Activated naive CD8-positive, alpha-beta T cell treated with anti-CD3 and anti-CD28 coated beads, Interleukin-2, amount 50 U/mL, for 24 hours (primary cell): Measurements from ENCODE around the gene PADI2.
"Not testable (repeated sequence)": the region's sequence is repeated elsewhere in the genome, so short reads cannot be mapped to it uniquely, and the experiment has no call there.

ENCODE experiments used
- ATAC-seq: fragments of 150-1000 bp; cut with Tn5 transposase; one replicate; pipeline ENCODE4 v1.10.0; 2021
- DNase-seq: peaks from one replicate; pipeline ENCODE4 v3.0.0; 2021
- H3K27ac Mint-ChIP-seq: one replicate; pipeline ENCODE4 v1.8.0; 2021; ENCODE audit warnings: mild to moderate bottlenecking, mixed read lengths
- H3K27me3 Mint-ChIP-seq: one replicate; pipeline ENCODE4 v1.8.0; 2021; ENCODE audit warnings: mixed read lengths
- H3K36me3 Mint-ChIP-seq: one replicate; pipeline ENCODE4 v1.8.0; 2021; ENCODE audit warnings: low read depth, mixed read lengths
- H3K4me1 Mint-ChIP-seq: one replicate; pipeline ENCODE4 v1.8.0; 2021; ENCODE audit warnings: mixed read lengths
- H3K4me3 Mint-ChIP-seq: one replicate; pipeline ENCODE4 v1.8.0; 2021; ENCODE audit warnings: mild to moderate bottlenecking, moderate library complexity, mixed read lengths
- H3K9me3 Mint-ChIP-seq: one replicate; pipeline ENCODE4 v1.8.0; 2021; ENCODE audit warnings: mixed read lengths

Gene PADI2

GRCh38 chr1:17068789-17069188, 50.5 kb downstream of the PADI2 start:
- no peak for DNase-seq
- Mint-ChIP-seq H3K9me3 (no peaks in the 10 kb centered on the region), H3K4me3 (no peak overlapping the region), H3K36me3 (no peaks in the 10 kb centered on the region), H3K4me1 (no peaks in the 10 kb centered on the region), H3K27ac (no peak overlapping the region), H3K27me3 (no peaks in the 10 kb centered on the region)
- no peak for ATAC-seq

- H3K9me3 Mint-ChIP-seq: no peaks in the 10 kb centered on the region
- H3K27ac Mint-ChIP-seq: no peak overlapping the region
- no peak for ATAC-seq
- no peak overlapping the region for H3K4me3 Mint-ChIP-seq
- DNase-seq: no peak
- peaks cover 2% of the 10 kb centered on the region for H3K4me1 Mint-ChIP-seq
- H3K27me3 Mint-ChIP-seq: no peaks in the 10 kb centered on the region
- no peaks in the 10 kb centered on the region for H3K36me3 Mint-ChIP-seq
These were observed 51.6 kb downstream of the PADI2 start for GRCh38 chr1:17067465-17068240.

- Mint-ChIP-seq H3K27ac (no peak overlapping the region), H3K9me3 (no peaks in the 10 kb centered on the region), H3K36me3 (no peaks in the 10 kb centered on the region), H3K4me1 (peaks cover 2% of the 10 kb centered on the region), H3K27me3 (no peaks in the 10 kb centered on the region), H3K4me3 (no peak overlapping the region)
- DNase-seq (no peak), ATAC-seq (no peak)
These were observed 52.2 kb downstream of the PADI2 start for GRCh38 chr1:17067069-17067426.

GRCh38 chr1:17066361-17067068, 52.7 kb downstream of the PADI2 start:
- no peak for DNase-seq
- no peaks in the 10 kb centered on the region for H3K9me3 Mint-ChIP-seq
- no peaks in the 10 kb centered on the region for H3K36me3 Mint-ChIP-seq
- peaks cover 4% of the 10 kb centered on the region for H3K27me3 Mint-ChIP-seq
- no peak overlapping the region for H3K4me3 Mint-ChIP-seq
- H3K4me1 Mint-ChIP-seq: peaks cover 2% of the 10 kb centered on the region
- no peak overlapping the region for H3K27ac Mint-ChIP-seq
- ATAC-seq: no peak

GRCh38 chr1:17065666-17066065, 53.6 kb downstream of the PADI2 start:
- no peak overlapping the region for H3K27ac Mint-ChIP-seq
- no peaks in the 10 kb centered on the region for H3K9me3 Mint-ChIP-seq
- DNase-seq: no peak
- H3K27me3 Mint-ChIP-seq: peaks cover 4% of the 10 kb centered on the region
- no peak overlapping the region for H3K4me3 Mint-ChIP-seq
- ATAC-seq: no peak
- H3K36me3 Mint-ChIP-seq: no peaks in the 10 kb centered on the region
- peaks cover 2% of the 10 kb centered on the region for H3K4me1 Mint-ChIP-seq

GRCh38 chr1:17062751-17063150, 56.5 kb downstream of the PADI2 start:
- not testable (repeated sequence) for H3K9me3 Mint-ChIP-seq, DNase-seq

GRCh38 chr1:17061892-17062291, 57.4 kb downstream of the PADI2 start:
- Mint-ChIP-seq H3K36me3 (no peaks in the 10 kb centered on the region), H3K27ac (no peak overlapping the region), H3K4me3 (no peak overlapping the region), H3K9me3 (no peaks in the 10 kb centered on the region), H3K27me3 (peaks cover 10% of the 10 kb centered on the region), H3K4me1 (peaks cover 2% of the 10 kb centered on the region)
- no peak for ATAC-seq
- DNase-seq: no peak

More at GRCh38 chr1:17062751-17063150, 56.5 kb downstream of the PADI2 start:
- ATAC-seq, H3K4me3 Mint-ChIP-seq, H3K4me1 Mint-ChIP-seq, H3K36me3 Mint-ChIP-seq, H3K27ac Mint-ChIP-seq: not testable (repeated sequence)
- H3K27me3 Mint-ChIP-seq: peaks cover 10% of the 10 kb centered on the region

- H3K9me3 Mint-ChIP-seq: no peaks in the 10 kb centered on the region
These were observed 57.8 kb downstream of the PADI2 start for GRCh38 chr1:17061486-17061885.

GRCh38 chr1:17060306-17060749, 58.9 kb downstream of the PADI2 start:
- H3K4me1 Mint-ChIP-seq: peaks cover 2% of the 10 kb centered on the region
- no peak for ATAC-seq
- no peaks in the 10 kb centered on the region for H3K9me3 Mint-ChIP-seq
- no peak overlapping the region for H3K27ac Mint-ChIP-seq
- DNase-seq: no peak
- peaks cover 10% of the 10 kb centered on the region for H3K27me3 Mint-ChIP-seq
- H3K4me3 Mint-ChIP-seq: no peak overlapping the region
- H3K36me3 Mint-ChIP-seq: no peaks in the 10 kb centered on the region

More at GRCh38 chr1:17061486-17061885, 57.8 kb downstream of the PADI2 start:
- Mint-ChIP-seq H3K36me3 (no peaks in the 10 kb centered on the region), H3K27me3 (peaks cover 10% of the 10 kb centered on the region), H3K4me1 (peaks cover 2% of the 10 kb centered on the region), H3K27ac (no peak overlapping the region), H3K4me3 (no peak overlapping the region)
- no peak for ATAC-seq
- no peak for DNase-seq

- Mint-ChIP-seq H3K9me3 (no peaks in the 10 kb centered on the region), H3K27me3 (peaks cover 10% of the 10 kb centered on the region), H3K36me3 (no peaks in the 10 kb centered on the region), H3K4me1 (peaks cover 5% of the 10 kb centered on the region), H3K27ac (no peak overlapping the region), H3K4me3 (no peak overlapping the region)
- ATAC-seq (peak; percentile 80), DNase-seq (peak; percentile 37)
These were observed 59.6 kb downstream of the PADI2 start for GRCh38 chr1:17059391-17060305.

GRCh38 chr1:17056551-17056950, 62.7 kb downstream of the PADI2 start:
- H3K9me3 Mint-ChIP-seq: no peaks in the 10 kb centered on the region
- DNase-seq (no peak), ATAC-seq (no peak)
- peaks cover 21% of the 10 kb centered on the region for H3K4me1 Mint-ChIP-seq
- peaks cover 6% of the 10 kb centered on the region for H3K27me3 Mint-ChIP-seq
- no peak overlapping the region for H3K4me3 Mint-ChIP-seq
- H3K27ac Mint-ChIP-seq: no peak overlapping the region
- peaks cover 6% of the 10 kb centered on the region for H3K36me3 Mint-ChIP-seq

- DNase-seq: no peak
- Mint-ChIP-seq H3K4me1 (peaks cover 28% of the 10 kb centered on the region), H3K27ac (no peak overlapping the region), H3K36me3 (peaks cover 12% of the 10 kb centered on the region), H3K9me3 (no peaks in the 10 kb centered on the region), H3K27me3 (peaks cover 6% of the 10 kb centered on the region), H3K4me3 (no peak overlapping the region)
- ATAC-seq: no peak
These were observed 63.5 kb downstream of the PADI2 start for GRCh38 chr1:17055801-17056200.

GRCh38 chr1:17053685-17054410, 65.4 kb downstream of the PADI2 start, which contains the start of gene SDHB:
Gene SDHB (minus strand): TSS chr1:17054032. CDS start chr1:17054019, 13 bp downstream.
- Mint-ChIP-seq H3K9me3 (no peaks in the 10 kb centered on the region), H3K27me3 (peaks cover 6% of the 10 kb centered on the region), H3K36me3 (peaks cover 17% of the 10 kb centered on the region), H3K4me3 (peak within 1 kb of the TSS; percentile 99), H3K4me1 (peaks cover 30% of the 10 kb centered on the region), H3K27ac (peak within 1 kb of the TSS; percentile 96)
- DNase-seq: peak; percentile 99
- peak; percentile 100 for ATAC-seq
